ENCODE data around the gene SH3PXD2A. TPM values are rescaled to one million over a fixed set of nuclear protein-coding genes. Genes with fewer than 3 reads are reported as not detected.

The SH3PXD2A gene
- total RNA-seq, 2 experiments from 2014 or later = 6.9 to 7.0 TPM

- H3K4me3 Mint-ChIP-seq = no peak overlapping the region
- intact Hi-C loops (cut with DNase I, micrococcal nuclease) = no loop called here
- H3K27me3 ChIP-seq (ENCODE audit: control insufficient read depth in 1 of 2, insufficient read depth in 2 of 2, low read length in 2 of 2) = no peaks in the 10 kb centered on the region
- ATAC-seq (ENCODE audit: poor library complexity) (no peak), DNase-seq (no peak)
- ChIA-PET CTCF (no interaction called here), POLR2A (no interaction called here)
- no peaks in the 10 kb centered on the region for H3K4me1 Mint-ChIP-seq (ENCODE audit: low read depth)
- no peaks in the 10 kb centered on the region for H3K27me3 Mint-ChIP-seq
- H3K27ac ChIP-seq (ENCODE audit: low read depth in 1 of 2, low read length in 2 of 2) = no peak overlapping the region
- H3K4me3 ChIP-seq (ENCODE audit: low read length) = no peak overlapping the region
- TF ChIP-seq, protein P1, sequence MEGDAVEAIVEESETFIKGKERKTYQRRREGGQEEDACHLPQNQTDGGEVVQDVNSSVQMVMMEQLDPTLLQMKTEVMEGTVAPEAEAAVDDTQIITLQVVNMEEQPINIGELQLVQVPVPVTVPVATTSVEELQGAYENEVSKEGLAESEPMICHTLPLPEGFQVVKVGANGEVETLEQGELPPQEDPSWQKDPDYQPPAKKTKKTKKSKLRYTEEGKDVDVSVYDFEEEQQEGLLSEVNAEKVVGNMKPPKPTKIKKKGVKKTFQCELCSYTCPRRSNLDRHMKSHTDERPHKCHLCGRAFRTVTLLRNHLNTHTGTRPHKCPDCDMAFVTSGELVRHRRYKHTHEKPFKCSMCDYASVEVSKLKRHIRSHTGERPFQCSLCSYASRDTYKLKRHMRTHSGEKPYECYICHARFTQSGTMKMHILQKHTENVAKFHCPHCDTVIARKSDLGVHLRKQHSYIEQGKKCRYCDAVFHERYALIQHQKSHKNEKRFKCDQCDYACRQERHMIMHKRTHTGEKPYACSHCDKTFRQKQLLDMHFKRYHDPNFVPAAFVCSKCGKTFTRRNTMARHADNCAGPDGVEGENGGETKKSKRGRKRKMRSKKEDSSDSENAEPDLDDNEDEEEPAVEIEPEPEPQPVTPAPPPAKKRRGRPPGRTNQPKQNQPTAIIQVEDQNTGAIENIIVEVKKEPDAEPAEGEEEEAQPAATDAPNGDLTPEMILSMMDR (IDR thresholded peaks at IDR 0.05) = no peak
- H3K4me1 ChIP-seq (ENCODE audit: insufficient read depth, low read length) = no peaks in the 10 kb centered on the region
- no peaks in the 10 kb centered on the region for H3K9me3 ChIP-seq (ENCODE audit: control insufficient read depth in 1 of 2, insufficient read depth in 1 of 2, low read length in 2 of 2)
- no peak overlapping the region for H3K27ac Mint-ChIP-seq
- H3K9me3 Mint-ChIP-seq = no peaks in the 10 kb centered on the region
- no peaks in the 10 kb centered on the region for H3K36me3 ChIP-seq (ENCODE audit: insufficient read depth, low read length)
- peaks cover 4% of the 10 kb centered on the region for H3K36me3 Mint-ChIP-seq (ENCODE audit: low read depth)
Measured at GRCh38 chr10:103602028-103602851, 253.1 kb downstream of the SH3PXD2A start.

GRCh38 chr10:103600956-103601569, 254.3 kb downstream of the SH3PXD2A start:
- TF ChIP-seq, protein P1 (IDR thresholded peaks at IDR 0.05) = no peak
- H3K36me3 ChIP-seq (ENCODE audit: insufficient read depth, low read length) = no peaks in the 10 kb centered on the region
- no peaks in the 10 kb centered on the region for H3K4me1 ChIP-seq (ENCODE audit: insufficient read depth, low read length)
- Mint-ChIP-seq H3K4me1 (ENCODE audit: low read depth) (no peaks in the 10 kb centered on the region), H3K27me3 (no peaks in the 10 kb centered on the region), H3K4me3 (no peak overlapping the region), H3K27ac (no peak overlapping the region), H3K36me3 (ENCODE audit: low read depth) (peaks cover 4% of the 10 kb centered on the region), H3K9me3 (no peaks in the 10 kb centered on the region)
- no peaks in the 10 kb centered on the region for H3K27me3 ChIP-seq (ENCODE audit: control insufficient read depth in 1 of 2, insufficient read depth in 2 of 2, low read length in 2 of 2)
- H3K4me3 ChIP-seq (ENCODE audit: low read length) = no peak overlapping the region
- ChIA-PET CTCF (no interaction called here), POLR2A (no interaction called here)
- no peaks in the 10 kb centered on the region for H3K9me3 ChIP-seq (ENCODE audit: control insufficient read depth in 1 of 2, insufficient read depth in 1 of 2, low read length in 2 of 2)
- DNase-seq (no peak), ATAC-seq (ENCODE audit: poor library complexity) (no peak)
- no peak overlapping the region for H3K27ac ChIP-seq (ENCODE audit: low read depth in 1 of 2, low read length in 2 of 2)
- intact Hi-C loops (cut with DNase I, micrococcal nuclease) = no loop called here

GRCh38 chr10:103600325-103600724, 255.1 kb downstream of the SH3PXD2A start:
- ChIA-PET POLR2A (no interaction called here), CTCF (no interaction called here)
- H3K36me3 Mint-ChIP-seq (ENCODE audit: low read depth) = peaks cover 4% of the 10 kb centered on the region
- ATAC-seq (ENCODE audit: poor library complexity) = no peak
- no peak overlapping the region for H3K27ac Mint-ChIP-seq
- DNase-seq = no peak
- H3K4me3 Mint-ChIP-seq = no peak overlapping the region
- H3K27me3 Mint-ChIP-seq = no peaks in the 10 kb centered on the region
- TF ChIP-seq, protein P1 (IDR thresholded peaks at IDR 0.05) = no peak
- no peaks in the 10 kb centered on the region for H3K4me1 Mint-ChIP-seq (ENCODE audit: low read depth)
- no peaks in the 10 kb centered on the region for H3K9me3 Mint-ChIP-seq
- H3K9me3 ChIP-seq (ENCODE audit: control insufficient read depth in 1 of 2, insufficient read depth in 1 of 2, low read length in 2 of 2) = no peaks in the 10 kb centered on the region
- H3K27me3 ChIP-seq (ENCODE audit: control insufficient read depth in 1 of 2, insufficient read depth in 2 of 2, low read length in 2 of 2) = no peaks in the 10 kb centered on the region
- intact Hi-C loops (cut with DNase I, micrococcal nuclease) = no loop called here
- H3K4me3 ChIP-seq (ENCODE audit: low read length) = no peak overlapping the region
- no peaks in the 10 kb centered on the region for H3K4me1 ChIP-seq (ENCODE audit: insufficient read depth, low read length)
- H3K27ac ChIP-seq (ENCODE audit: low read depth in 1 of 2, low read length in 2 of 2) = no peak overlapping the region
- H3K36me3 ChIP-seq (ENCODE audit: insufficient read depth, low read length) = no peaks in the 10 kb centered on the region
